GM21381 (cell line): ENCODE measurements around the gene DNAH3.
"Not testable (repeated sequence)": the region's sequence is repeated elsewhere in the genome, so short reads cannot be mapped to it uniquely, and the experiment has no call there.

Experiments used
- ATAC-seq: cut with Tn5 transposase; IDR thresholded peaks from one replicate; pipeline ENCODE4 v1.9.1; 2021; ENCODE audit warnings: mild to moderate bottlenecking, moderate library complexity; ENCODE audit not compliant: unreplicated experiment

The DNAH3 gene

GRCh38 chr16:21167929-21168602, 17.4 kb upstream of the DNAH3 start:
- ATAC-seq: no peak

- no peak for ATAC-seq
Measured at GRCh38 chr16:21167360-21167759, 16.7 kb upstream of the DNAH3 start.

- ATAC-seq: no peak
Measured at GRCh38 chr16:21166561-21166961, 15.9 kb upstream of the DNAH3 start.

- ATAC-seq: no peak
Measured at GRCh38 chr16:21164521-21165168, 14.0 kb upstream of the DNAH3 start.

GRCh38 chr16:21163576-21163975, 12.9 kb upstream of the DNAH3 start:
- no peak for ATAC-seq

GRCh38 chr16:21162661-21163151, 12.1 kb upstream of the DNAH3 start:
- ATAC-seq: no peak

GRCh38 chr16:21161211-21161610, 10.6 kb upstream of the DNAH3 start:
- no peak for ATAC-seq

- no peak for ATAC-seq
Measured at GRCh38 chr16:21160276-21160675, 9.6 kb upstream of the DNAH3 start.

GRCh38 chr16:21159281-21159951, 8.8 kb upstream of the DNAH3 start:
- no peak for ATAC-seq

GRCh38 chr16:21158208-21159110, 7.8 kb upstream of the DNAH3 start, which contains the start of gene LDAF1:
TSS of gene LDAF1 (plus strand) at chr16:21158674. CDS start at chr16:21161183, 2,509 bp downstream.
- peak; percentile 90 for ATAC-seq

GRCh38 chr16:21157632-21158031, 7.0 kb upstream of the DNAH3 start:
- no peak for ATAC-seq

GRCh38 chr16:21156767-21157467, 6.3 kb upstream of the DNAH3 start:
- ATAC-seq: no peak

- ATAC-seq: not testable (repeated sequence)
Measured at GRCh38 chr16:21156011-21156410, 5.4 kb upstream of the DNAH3 start.

- ATAC-seq: not testable (repeated sequence)
Measured at GRCh38 chr16:21153124-21153729, 2.6 kb upstream of the DNAH3 start.

GRCh38 chr16:21152160-21153030, 1.7 kb upstream of the DNAH3 start:
- ATAC-seq: not testable (repeated sequence)

- no peak for ATAC-seq
Measured at GRCh38 chr16:21145738-21146137, 4.9 kb downstream of the DNAH3 start.

- ATAC-seq: no peak
Measured at GRCh38 chr16:21134053-21134452, 16.6 kb downstream of the DNAH3 start.

GRCh38 chr16:21130811-21131210, 19.8 kb downstream of the DNAH3 start:
- no peak for ATAC-seq

GRCh38 chr16:21128991-21129390, 21.7 kb downstream of the DNAH3 start:
- ATAC-seq: no peak
